ENCODE data around the gene SH2D3A.
"Not testable (repeated sequence)": the region's sequence is repeated elsewhere in the genome, so short reads cannot be mapped to it uniquely, and the experiment has no call there.

Gene SH2D3A

GRCh38 chr19:6767357-6768235, at the start of gene SH2D3A:
Gene SH2D3A (minus strand): TSS chr19:6767435. CDS start chr19:6763748, 3,687 bp downstream.
- Histone ChIP-seq H3K9me3 (ENCODE audit: control insufficient read depth, insufficient read depth, low read length) (no peaks in the 10 kb centered on the region), H3K9ac (ENCODE audit: low read depth, low read length) (peak within 1 kb of the TSS; percentile 91), H3K4me1 (ENCODE audit: insufficient read depth, low read length) (peaks cover 3% of the 10 kb centered on the region; the same call in 1 of the 2 replicates), H3K36me3 (ENCODE audit: insufficient read depth, low read length) (peaks cover 9% of the 10 kb centered on the region; the same call in 1 of the 2 replicates)

GRCh38 chr19:6813659-6814058, 46.4 kb upstream of the SH2D3A start:
- Histone ChIP-seq H3K9me3 (ENCODE audit: control insufficient read depth, insufficient read depth, low read length) (no peaks in the 10 kb centered on the region), H3K36me3 (ENCODE audit: insufficient read depth, low read length) (no peaks in the 10 kb centered on the region), H3K9ac (ENCODE audit: low read depth, low read length) (no peak overlapping the region), H3K4me1 (ENCODE audit: insufficient read depth, low read length) (no peaks in the 10 kb centered on the region)

- Histone ChIP-seq H3K9me3 (ENCODE audit: control insufficient read depth, insufficient read depth, low read length) (no peaks in the 10 kb centered on the region), H3K4me1 (ENCODE audit: insufficient read depth, low read length) (no peaks in the 10 kb centered on the region), H3K9ac (ENCODE audit: low read depth, low read length) (no peak overlapping the region), H3K36me3 (ENCODE audit: insufficient read depth, low read length) (no peaks in the 10 kb centered on the region)
Observed at GRCh38 chr19:6812612-6813011, 45.4 kb upstream of the SH2D3A start.

GRCh38 chr19:6811906-6812305, 44.7 kb upstream of the SH2D3A start:
- no peaks in the 10 kb centered on the region for H3K9me3 ChIP-seq (ENCODE audit: control insufficient read depth, insufficient read depth, low read length)
- H3K4me1 ChIP-seq (ENCODE audit: insufficient read depth, low read length), result no peaks in the 10 kb centered on the region
- H3K9ac ChIP-seq (ENCODE audit: low read depth, low read length), result no peak overlapping the region
- H3K36me3 ChIP-seq (ENCODE audit: insufficient read depth, low read length), result no peaks in the 10 kb centered on the region

GRCh38 chr19:6811378-6811777, 44.1 kb upstream of the SH2D3A start:
- no peaks in the 10 kb centered on the region for H3K9me3 ChIP-seq (ENCODE audit: control insufficient read depth, insufficient read depth, low read length)
- H3K9ac ChIP-seq (ENCODE audit: low read depth, low read length), result no peak overlapping the region
- no peaks in the 10 kb centered on the region for H3K36me3 ChIP-seq (ENCODE audit: insufficient read depth, low read length)
- H3K4me1 ChIP-seq (ENCODE audit: insufficient read depth, low read length), result no peaks in the 10 kb centered on the region

- Histone ChIP-seq H3K36me3 (ENCODE audit: insufficient read depth, low read length) (no peaks in the 10 kb centered on the region), H3K4me1 (ENCODE audit: insufficient read depth, low read length) (no peaks in the 10 kb centered on the region), H3K9ac (ENCODE audit: low read depth, low read length) (no peak overlapping the region), H3K9me3 (ENCODE audit: control insufficient read depth, insufficient read depth, low read length) (no peaks in the 10 kb centered on the region)
Observed at GRCh38 chr19:6809262-6809661, 42.0 kb upstream of the SH2D3A start.

GRCh38 chr19:6808494-6808893, 41.3 kb upstream of the SH2D3A start:
- no peaks in the 10 kb centered on the region for H3K4me1 ChIP-seq (ENCODE audit: insufficient read depth, low read length)
- no peak overlapping the region for H3K9ac ChIP-seq (ENCODE audit: low read depth, low read length)
- H3K36me3 ChIP-seq (ENCODE audit: insufficient read depth, low read length), result no peaks in the 10 kb centered on the region
- no peaks in the 10 kb centered on the region for H3K9me3 ChIP-seq (ENCODE audit: control insufficient read depth, insufficient read depth, low read length)

GRCh38 chr19:6807291-6807690, 40.1 kb upstream of the SH2D3A start:
- Histone ChIP-seq H3K9ac (ENCODE audit: low read depth, low read length) (no peak overlapping the region), H3K4me1 (ENCODE audit: insufficient read depth, low read length) (peaks cover 6% of the 10 kb centered on the region), H3K36me3 (ENCODE audit: insufficient read depth, low read length) (no peaks in the 10 kb centered on the region), H3K9me3 (ENCODE audit: control insufficient read depth, insufficient read depth, low read length) (no peaks in the 10 kb centered on the region)

GRCh38 chr19:6806488-6806887, 39.3 kb upstream of the SH2D3A start:
- no peaks in the 10 kb centered on the region for H3K36me3 ChIP-seq (ENCODE audit: insufficient read depth, low read length)
- H3K9me3 ChIP-seq (ENCODE audit: control insufficient read depth, insufficient read depth, low read length), result no peaks in the 10 kb centered on the region
- H3K9ac ChIP-seq (ENCODE audit: low read depth, low read length), result no peak overlapping the region
- H3K4me1 ChIP-seq (ENCODE audit: insufficient read depth, low read length), result peaks cover 6% of the 10 kb centered on the region

GRCh38 chr19:6803036-6803404, 35.8 kb upstream of the SH2D3A start:
- Histone ChIP-seq H3K9ac (ENCODE audit: low read depth, low read length) (no peak overlapping the region), H3K36me3 (ENCODE audit: insufficient read depth, low read length) (no peaks in the 10 kb centered on the region), H3K4me1 (ENCODE audit: insufficient read depth, low read length) (peaks cover 10% of the 10 kb centered on the region), H3K9me3 (ENCODE audit: control insufficient read depth, insufficient read depth, low read length) (no peaks in the 10 kb centered on the region)

- Histone ChIP-seq H3K9ac (ENCODE audit: low read depth, low read length) (peak overlapping the region; percentile 4; the same call in 1 of the 2 replicates), H3K4me1 (ENCODE audit: insufficient read depth, low read length) (peaks cover 10% of the 10 kb centered on the region)
Observed at GRCh38 chr19:6802336-6803035, 35.3 kb upstream of the SH2D3A start.

GRCh38 chr19:6801485-6802086, 34.4 kb upstream of the SH2D3A start:
- H3K9me3 ChIP-seq (ENCODE audit: control insufficient read depth, insufficient read depth, low read length), result no peaks in the 10 kb centered on the region
- H3K9ac ChIP-seq (ENCODE audit: low read depth, low read length), result peak overlapping the region; percentile 73
- no peaks in the 10 kb centered on the region for H3K36me3 ChIP-seq (ENCODE audit: insufficient read depth, low read length)
- peaks cover 10% of the 10 kb centered on the region for H3K4me1 ChIP-seq (ENCODE audit: insufficient read depth, low read length)

More at GRCh38 chr19:6802336-6803035, 35.3 kb upstream of the SH2D3A start:
- Histone ChIP-seq H3K36me3 (ENCODE audit: insufficient read depth, low read length) (no peaks in the 10 kb centered on the region), H3K9me3 (ENCODE audit: control insufficient read depth, insufficient read depth, low read length) (no peaks in the 10 kb centered on the region)

GRCh38 chr19:6800991-6801484, 33.8 kb upstream of the SH2D3A start:
- Histone ChIP-seq H3K9me3 (ENCODE audit: control insufficient read depth, insufficient read depth, low read length) (no peaks in the 10 kb centered on the region), H3K36me3 (ENCODE audit: insufficient read depth, low read length) (no peaks in the 10 kb centered on the region), H3K9ac (ENCODE audit: low read depth, low read length) (peak overlapping the region; percentile 73), H3K4me1 (ENCODE audit: insufficient read depth, low read length) (peaks cover 10% of the 10 kb centered on the region)

GRCh38 chr19:6800160-6800790, 33.0 kb upstream of the SH2D3A start:
- not testable (repeated sequence) for H3K9me3 ChIP-seq (ENCODE audit: control insufficient read depth, insufficient read depth, low read length); H3K9ac ChIP-seq (ENCODE audit: low read depth, low read length)

More at GRCh38 chr19:6800160-6800790, 33.0 kb upstream of the SH2D3A start:
- not testable (repeated sequence) for H3K4me1 ChIP-seq (ENCODE audit: insufficient read depth, low read length); H3K36me3 ChIP-seq (ENCODE audit: insufficient read depth, low read length)

Measured in ES-I3 (cell line).